Measurements from ENCODE around the gene SLMAP.

Gene SLMAP, protein sequence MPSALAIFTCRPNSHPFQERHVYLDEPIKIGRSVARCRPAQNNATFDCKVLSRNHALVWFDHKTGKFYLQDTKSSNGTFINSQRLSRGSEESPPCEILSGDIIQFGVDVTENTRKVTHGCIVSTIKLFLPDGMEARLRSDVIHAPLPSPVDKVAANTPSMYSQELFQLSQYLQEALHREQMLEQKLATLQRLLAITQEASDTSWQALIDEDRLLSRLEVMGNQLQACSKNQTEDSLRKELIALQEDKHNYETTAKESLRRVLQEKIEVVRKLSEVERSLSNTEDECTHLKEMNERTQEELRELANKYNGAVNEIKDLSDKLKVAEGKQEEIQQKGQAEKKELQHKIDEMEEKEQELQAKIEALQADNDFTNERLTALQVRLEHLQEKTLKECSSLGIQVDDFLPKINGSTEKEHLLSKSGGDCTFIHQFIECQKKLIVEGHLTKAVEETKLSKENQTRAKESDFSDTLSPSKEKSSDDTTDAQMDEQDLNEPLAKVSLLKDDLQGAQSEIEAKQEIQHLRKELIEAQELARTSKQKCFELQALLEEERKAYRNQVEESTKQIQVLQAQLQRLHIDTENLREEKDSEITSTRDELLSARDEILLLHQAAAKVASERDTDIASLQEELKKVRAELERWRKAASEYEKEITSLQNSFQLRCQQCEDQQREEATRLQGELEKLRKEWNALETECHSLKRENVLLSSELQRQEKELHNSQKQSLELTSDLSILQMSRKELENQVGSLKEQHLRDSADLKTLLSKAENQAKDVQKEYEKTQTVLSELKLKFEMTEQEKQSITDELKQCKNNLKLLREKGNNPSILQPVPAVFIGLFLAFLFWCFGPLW

DNA sequence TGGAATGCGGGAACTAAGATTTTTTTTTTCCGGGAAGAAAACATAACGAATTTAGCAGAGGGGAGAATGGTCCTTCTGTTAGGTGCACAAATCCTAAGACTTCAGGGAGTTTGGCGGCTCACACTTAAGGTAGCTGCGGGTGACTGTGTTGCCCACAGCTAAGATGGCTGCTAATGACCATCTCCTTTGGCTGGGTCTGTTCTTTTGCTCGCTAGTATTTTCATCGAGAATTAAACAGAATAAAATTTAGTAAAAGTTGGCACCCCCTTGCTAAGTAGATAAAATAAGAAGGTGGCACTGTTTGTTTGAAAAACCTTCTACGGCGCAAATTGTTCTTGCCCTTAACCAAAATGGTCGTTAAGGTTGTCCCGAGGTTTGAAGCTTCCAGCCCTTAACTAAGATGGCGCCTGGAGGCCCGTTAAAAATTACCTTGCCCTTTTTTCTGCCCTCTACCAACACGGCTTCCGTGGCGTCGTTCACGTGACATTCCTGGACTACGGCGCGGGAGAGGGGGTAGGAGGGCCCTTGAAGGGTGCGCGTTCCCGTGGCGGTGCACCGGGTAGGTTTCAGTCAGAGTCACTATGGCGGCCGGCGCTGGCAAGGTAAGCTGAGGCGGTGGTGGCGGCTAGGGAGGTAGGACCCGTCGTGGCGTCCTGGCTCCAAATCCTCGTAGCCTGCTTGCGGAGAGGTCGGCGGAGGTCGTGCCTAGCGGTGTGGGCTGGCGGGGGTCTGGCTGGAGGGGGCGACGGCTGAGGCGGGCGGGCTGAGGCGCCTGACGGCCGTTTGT lies at the start of gene SLMAP:
TSS of gene SLMAP (plus strand) at position 569 of the 787 bp plus-strand sequence. CDS start 1,343 bp downstream, outside the sequence.
- DNase-seq, result peak; percentile 97
- peak within 1 kb of the TSS; percentile 94 for H3K27ac ChIP-seq
- no peaks in the 10 kb centered on the region for H3K9me3 ChIP-seq (ENCODE audit: severe bottlenecking)
- peak within 1 kb of the TSS; percentile 79 for H3K4me3 ChIP-seq (ENCODE audit: low read depth, low read length)
- peaks cover 38% of the 10 kb centered on the region for H3K36me3 ChIP-seq
- TF ChIP-seq, protein P1, sequence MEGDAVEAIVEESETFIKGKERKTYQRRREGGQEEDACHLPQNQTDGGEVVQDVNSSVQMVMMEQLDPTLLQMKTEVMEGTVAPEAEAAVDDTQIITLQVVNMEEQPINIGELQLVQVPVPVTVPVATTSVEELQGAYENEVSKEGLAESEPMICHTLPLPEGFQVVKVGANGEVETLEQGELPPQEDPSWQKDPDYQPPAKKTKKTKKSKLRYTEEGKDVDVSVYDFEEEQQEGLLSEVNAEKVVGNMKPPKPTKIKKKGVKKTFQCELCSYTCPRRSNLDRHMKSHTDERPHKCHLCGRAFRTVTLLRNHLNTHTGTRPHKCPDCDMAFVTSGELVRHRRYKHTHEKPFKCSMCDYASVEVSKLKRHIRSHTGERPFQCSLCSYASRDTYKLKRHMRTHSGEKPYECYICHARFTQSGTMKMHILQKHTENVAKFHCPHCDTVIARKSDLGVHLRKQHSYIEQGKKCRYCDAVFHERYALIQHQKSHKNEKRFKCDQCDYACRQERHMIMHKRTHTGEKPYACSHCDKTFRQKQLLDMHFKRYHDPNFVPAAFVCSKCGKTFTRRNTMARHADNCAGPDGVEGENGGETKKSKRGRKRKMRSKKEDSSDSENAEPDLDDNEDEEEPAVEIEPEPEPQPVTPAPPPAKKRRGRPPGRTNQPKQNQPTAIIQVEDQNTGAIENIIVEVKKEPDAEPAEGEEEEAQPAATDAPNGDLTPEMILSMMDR (IDR thresholded peaks at IDR 0.05; ENCODE audit: low read depth, low read length), result no peak
- no peaks in the 10 kb centered on the region for H3K27me3 ChIP-seq (ENCODE audit: insufficient read depth, low read depth, severe bottlenecking)

DNA sequence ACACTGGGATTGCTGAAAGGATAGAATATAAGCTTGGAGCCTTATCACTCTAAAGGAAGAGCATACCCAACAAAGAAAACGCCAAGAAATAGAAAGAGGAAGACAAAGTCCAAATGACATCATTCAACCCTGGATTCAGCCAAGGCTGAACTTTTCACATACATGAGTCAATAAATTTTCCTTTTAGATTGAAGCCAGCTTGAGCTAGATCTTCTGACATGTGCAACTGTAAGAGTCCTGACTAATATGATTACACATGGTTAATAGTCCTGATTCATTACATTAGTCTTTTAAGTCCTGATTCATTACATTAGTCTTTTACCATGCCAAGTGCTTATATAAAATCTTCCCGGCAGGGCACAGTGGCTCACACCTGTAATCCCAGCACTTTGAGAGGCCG lies 49.6 kb upstream of the SLMAP start:
- Histone ChIP-seq H3K27me3 (ENCODE audit: insufficient read depth, low read depth, severe bottlenecking) (no peaks in the 10 kb centered on the region), H3K9me3 (ENCODE audit: severe bottlenecking) (no peaks in the 10 kb centered on the region), H3K36me3 (no peaks in the 10 kb centered on the region), H3K4me3 (ENCODE audit: low read depth, low read length) (no peak overlapping the region), H3K27ac (no peak overlapping the region)
- TF ChIP-seq, protein P1 (IDR thresholded peaks at IDR 0.05; ENCODE audit: low read depth, low read length), result no peak
- DNase-seq, result no peak

DNA sequence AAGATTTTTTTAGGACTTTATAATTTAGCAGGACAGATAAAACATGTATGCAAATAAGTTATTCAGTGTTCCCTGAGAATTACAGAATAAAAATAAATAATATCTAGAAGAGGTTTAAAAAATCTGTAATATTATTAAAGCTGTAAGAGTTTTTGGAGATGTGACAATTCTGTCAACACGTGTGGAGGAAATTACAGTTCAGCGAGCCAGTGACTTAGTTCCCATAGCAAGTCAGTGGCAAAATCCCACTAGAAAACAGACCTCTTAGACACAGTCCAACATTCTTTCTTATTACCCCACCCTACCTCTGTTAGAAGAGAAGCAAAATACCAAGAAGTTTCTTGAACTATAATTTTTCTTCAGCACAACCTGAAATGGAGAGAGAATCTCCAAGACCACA lies 47.1 kb upstream of the SLMAP start:
- H3K27ac ChIP-seq, result no peak overlapping the region

DNA sequence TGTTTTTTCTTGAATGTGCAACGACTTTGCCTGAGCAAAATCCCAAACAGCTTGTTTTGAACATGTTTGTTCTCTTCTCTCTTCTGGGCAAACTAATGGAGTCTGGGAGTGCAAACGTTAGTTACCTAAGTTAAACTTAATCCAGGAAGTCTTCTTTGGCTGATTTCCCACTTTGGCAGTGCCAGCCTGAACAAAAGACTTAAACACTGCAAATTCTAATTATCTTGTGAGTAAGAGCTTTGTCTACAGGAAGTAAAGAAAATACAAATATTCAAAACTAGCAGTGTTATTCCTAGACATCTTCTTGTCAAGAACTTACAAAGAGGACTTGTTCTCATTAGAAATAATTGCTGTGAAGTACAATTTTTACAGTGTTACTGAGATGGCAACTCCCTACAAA lies 46.5 kb upstream of the SLMAP start:
- no peaks in the 10 kb centered on the region for H3K36me3 ChIP-seq
- DNase-seq, result no peak
- H3K9me3 ChIP-seq (ENCODE audit: severe bottlenecking), result no peaks in the 10 kb centered on the region
- no peak overlapping the region for H3K4me3 ChIP-seq (ENCODE audit: low read depth, low read length)
- H3K27me3 ChIP-seq (ENCODE audit: insufficient read depth, low read depth, severe bottlenecking), result no peaks in the 10 kb centered on the region
- no peak overlapping the region for H3K27ac ChIP-seq
- TF ChIP-seq, protein P1 (IDR thresholded peaks at IDR 0.05; ENCODE audit: low read depth, low read length), result no peak

More for the DNA sequence above, 47.1 kb upstream of the SLMAP start:
- H3K27me3 ChIP-seq (ENCODE audit: insufficient read depth, low read depth, severe bottlenecking), result no peaks in the 10 kb centered on the region
- no peak overlapping the region for H3K4me3 ChIP-seq (ENCODE audit: low read depth, low read length)
- DNase-seq, result no peak
- no peaks in the 10 kb centered on the region for H3K36me3 ChIP-seq
- TF ChIP-seq, protein P1 (IDR thresholded peaks at IDR 0.05; ENCODE audit: low read depth, low read length), result no peak
- H3K9me3 ChIP-seq (ENCODE audit: severe bottlenecking), result no peaks in the 10 kb centered on the region

DNA sequence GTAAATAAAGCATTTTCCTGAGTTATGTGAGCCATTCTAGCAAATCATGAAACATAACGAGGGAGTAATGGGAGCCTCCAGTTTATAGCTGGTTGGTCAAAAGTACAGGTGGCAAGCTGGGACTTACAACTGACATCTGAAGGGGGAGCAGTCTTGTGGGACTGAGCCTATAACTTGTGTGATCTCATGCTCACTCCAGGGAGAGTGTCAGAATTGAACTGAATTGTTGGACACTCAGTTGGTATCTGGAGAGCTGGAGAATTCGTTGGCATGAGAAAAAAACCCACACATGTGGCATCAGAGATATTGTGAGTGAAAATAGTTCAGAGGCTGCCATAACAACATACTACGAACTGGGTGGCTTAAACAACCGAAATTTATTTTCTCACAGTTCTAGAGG lies 40.4 kb upstream of the SLMAP start:
- Histone ChIP-seq H3K36me3 (no peaks in the 10 kb centered on the region), H3K27ac (no peak overlapping the region), H3K27me3 (ENCODE audit: insufficient read depth, low read depth, severe bottlenecking) (no peaks in the 10 kb centered on the region), H3K4me3 (ENCODE audit: low read depth, low read length) (no peak overlapping the region), H3K9me3 (ENCODE audit: severe bottlenecking) (no peaks in the 10 kb centered on the region)
- TF ChIP-seq, protein P1 (IDR thresholded peaks at IDR 0.05; ENCODE audit: low read depth, low read length), result no peak
- DNase-seq, result no peak

Measured in WERI-Rb-1 (cell line).